NCI-H2107 (cell line): ENCODE data around the gene DTNB.

Source experiments
- DNase-seq: peaks from one replicate; lab custom pipeline; 2025; lab: John Stamatoyannopoulos, UW

Gene DTNB

DNA sequence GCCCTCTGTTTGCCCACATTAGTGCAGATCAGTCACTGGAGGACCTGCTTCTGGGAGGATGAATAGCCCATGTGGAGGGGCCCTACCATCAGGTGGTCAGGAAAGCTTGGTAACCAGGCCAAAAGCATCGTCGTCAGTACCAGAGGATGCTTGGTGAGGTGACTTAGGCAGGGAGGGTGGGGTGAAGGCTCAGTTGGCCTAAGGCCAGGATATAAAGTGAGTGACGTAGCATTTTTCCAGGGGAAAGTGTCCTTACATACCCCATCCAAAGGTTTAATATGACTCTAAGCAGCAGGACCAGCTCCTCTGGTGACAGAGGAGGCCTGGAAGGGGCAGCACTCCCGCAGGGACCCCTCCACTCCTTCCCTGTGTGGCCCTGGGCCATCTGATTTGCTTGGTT is 303.9 kb downstream of the DTNB start:
- DNase-seq, result no peak

DNA sequence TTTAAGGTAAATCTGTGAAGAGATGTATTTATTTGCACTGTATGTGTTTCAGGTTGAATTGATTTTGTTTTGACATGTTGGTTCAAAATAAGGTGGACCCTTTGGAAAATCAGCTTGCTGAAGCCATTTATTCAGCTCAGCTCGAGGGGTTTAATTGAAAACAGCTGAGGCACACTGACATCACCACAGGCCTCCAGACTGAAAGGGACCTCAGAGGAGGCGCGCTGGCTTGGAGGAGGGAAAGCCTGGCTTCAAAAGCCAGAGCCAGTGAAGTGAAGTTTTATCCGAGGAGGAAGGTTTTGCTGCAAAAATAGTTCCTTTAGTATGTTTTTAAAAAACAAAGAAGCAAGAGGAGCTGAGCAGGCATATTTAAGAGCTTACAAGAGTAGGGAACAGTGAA is 304.7 kb downstream of the DTNB start:
- no peak for DNase-seq

DNA sequence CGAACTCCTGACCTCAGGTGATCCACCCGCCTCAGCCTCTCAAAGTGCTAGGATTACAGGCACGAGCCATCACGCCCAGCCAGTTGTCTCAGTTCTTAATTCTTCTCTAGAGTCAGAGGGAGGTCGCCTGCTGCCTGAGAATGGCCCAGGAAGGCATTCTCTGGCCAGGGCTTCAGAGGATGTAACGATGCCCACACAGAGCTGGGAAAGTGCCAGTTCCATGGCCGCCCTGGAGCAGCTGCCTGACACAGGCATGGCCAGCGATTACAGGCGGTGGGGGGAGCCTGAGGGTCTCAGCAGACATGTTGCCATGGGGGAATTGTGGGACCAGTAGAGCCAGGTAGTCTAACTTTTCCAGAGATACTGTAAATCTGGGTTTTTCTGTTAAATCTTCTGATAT is 306.1 kb downstream of the DTNB start:
- DNase-seq, result no peak

DNA sequence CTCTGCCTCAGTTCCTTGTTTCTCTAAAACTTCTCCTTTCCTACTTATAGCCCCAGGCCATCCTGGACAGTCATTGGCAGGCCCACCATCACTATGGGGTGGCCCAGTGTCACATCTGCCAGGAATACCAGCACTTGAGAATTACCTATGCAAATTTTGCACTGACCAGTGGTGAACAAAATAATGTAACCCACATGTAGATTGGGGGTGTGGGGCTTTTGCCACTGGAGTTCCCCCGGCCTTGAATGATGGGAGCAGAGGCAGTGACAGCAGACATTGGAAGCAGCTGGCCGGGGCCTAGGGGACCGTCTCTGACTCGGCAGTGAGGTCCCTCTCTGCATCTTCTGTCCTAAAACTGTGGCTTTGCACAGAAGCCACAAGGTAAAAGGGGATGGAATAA is 306.7 kb downstream of the DTNB start:
- DNase-seq, result no peak

DNA sequence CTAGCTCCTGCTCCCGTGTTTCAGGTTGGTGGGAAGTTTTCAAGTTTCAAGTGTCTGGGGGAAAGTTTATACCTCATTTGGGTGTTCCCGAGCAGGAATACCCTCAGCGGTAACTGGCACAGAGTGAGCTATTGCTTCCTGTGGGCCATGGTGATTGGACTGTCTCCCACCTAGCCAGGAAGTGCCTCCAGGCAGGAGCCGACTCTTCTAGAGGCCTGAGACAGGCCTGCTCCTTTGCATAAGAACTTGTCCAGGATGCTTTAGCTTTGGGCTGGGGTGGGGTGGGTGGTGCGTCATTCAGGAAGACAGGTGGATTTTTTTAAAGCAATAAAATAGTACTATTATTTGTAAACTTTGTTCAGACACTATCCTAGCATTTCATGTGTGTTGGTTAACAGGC is 308.1 kb downstream of the DTNB start:
- DNase-seq, result no peak

DNA sequence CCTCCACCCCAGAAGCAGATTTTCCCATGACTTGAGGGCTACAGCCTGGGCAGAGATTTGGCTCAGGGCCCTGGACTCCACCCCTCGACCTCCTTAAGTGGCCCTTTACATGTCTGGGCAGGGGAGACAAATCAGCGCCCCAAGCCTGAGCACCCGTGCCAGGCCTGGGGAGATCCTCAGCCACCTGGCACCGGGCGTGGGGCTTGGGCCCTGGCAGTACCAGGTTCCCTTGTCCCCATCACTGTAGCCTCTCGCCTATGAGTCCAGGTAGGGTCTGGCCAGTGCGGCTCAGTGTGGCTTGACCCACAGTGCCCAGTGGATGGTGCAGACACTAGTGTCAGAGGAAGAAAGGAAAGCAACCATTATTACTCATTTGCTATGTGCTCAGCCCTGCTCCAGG is 309.6 kb downstream of the DTNB start:
- DNase-seq, result no peak

DNA sequence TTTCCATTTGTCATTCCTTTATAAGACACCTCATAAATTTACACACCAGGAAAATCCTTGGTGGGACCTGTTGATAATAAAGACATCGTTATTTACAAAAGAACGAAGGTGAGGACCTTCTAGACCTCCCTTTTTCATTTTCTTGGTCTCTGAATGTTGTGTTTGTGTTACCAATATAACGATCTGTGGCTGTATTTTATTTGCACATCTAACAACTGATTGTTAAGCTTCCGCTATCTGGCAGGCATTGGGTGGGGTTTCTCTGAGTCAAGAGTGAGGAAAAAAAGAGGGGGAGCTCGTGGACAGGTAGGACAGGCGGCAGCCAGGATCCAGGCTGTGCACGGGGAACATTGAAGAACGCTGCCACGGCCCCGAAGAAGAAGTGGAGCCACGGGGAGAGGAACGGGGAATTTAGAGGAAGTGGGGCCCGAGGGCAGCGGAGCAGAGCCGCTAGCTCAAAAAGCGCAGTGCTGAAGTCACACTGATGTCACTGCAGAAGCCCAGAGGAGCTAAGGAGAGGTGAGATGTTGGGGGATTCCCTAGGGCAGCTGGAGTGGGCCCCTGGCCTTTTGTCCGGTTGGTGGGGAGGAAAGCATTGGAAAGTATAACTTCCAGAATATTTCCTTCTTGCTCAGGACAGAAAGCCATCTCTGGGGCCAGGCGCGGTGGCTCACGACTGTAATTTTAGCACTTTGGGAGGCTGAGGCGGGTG is 310.8 kb downstream of the DTNB start:
- DNase-seq, result no peak

DNA sequence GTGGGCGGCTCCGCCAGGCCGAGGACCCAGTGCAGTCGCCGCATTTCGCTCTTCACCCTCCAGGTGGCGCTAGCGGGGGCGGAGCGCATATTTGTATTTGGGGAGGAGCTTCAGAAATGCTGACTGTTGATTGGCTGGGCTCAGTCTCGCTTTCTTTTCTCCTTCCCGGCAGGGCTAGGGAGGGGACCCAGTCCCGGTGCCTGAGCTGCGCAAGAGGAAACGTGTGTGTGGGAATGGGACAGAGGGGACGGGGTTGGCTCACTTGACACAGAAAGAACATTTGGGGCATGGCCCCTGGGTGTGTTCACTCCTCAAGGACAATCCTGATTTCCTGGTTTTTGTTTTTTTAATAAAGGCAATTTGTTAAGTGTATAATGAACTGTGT is 311.3 kb downstream of the DTNB start:
- peak; percentile 89 for DNase-seq

DNA sequence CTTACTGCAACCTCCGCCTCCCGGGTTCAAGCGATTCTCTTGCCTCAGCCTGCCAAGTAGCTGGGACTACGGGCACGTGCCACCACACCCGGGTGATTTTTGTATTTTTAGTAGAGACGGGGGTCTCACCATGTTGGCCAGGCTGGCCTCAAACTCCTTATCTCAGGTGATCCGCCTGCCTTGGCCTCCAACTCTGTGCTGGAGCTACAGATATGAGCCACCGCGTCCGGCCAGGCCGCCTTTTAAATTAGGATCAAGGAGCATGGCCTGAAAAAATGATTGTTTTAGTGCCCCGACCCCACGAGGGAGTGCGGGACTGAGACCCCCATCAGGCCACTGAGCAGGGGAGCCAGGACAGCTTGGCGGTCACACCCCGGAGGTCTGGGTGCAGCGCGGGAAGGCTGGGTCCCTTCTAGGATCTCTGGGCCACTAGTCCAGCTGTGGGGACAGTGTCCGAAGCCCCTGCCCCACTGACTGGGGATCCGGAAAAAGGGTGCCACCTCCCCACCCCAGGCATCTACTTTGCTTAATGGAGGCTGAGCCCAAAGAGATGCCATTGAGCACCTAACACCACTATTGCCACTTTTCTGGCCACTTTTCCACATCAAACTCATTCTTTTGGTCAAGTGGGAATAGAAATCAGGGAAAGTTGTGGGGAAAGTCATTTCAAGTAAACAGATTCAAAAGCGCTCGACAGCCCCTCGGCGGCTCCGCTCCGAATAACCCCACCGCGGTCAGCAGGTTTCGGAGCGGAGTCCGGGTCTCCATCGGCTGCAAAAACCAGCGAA is 311.9 kb downstream of the DTNB start:
- no peak for DNase-seq

DNA sequence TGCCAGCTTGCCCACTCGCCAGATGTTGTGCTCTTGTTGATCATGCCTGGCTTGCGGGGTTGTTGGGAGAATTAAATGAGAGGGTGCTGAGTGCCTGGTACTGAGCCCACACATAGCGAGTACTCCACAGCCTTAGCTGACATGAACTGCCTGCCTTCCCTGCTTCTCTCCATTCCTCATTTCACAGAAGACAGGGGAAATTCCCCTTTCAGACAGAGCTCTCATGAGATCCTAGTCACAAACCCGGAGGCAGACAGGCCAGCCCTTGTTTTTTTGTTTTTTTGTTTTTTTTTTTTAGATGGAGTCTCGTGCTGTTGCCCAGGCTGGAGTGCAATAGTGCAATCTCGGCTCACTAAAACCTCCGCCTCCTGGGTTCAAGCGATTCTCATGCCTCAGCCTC is 314.5 kb downstream of the DTNB start:
- DNase-seq, result no peak

DNA sequence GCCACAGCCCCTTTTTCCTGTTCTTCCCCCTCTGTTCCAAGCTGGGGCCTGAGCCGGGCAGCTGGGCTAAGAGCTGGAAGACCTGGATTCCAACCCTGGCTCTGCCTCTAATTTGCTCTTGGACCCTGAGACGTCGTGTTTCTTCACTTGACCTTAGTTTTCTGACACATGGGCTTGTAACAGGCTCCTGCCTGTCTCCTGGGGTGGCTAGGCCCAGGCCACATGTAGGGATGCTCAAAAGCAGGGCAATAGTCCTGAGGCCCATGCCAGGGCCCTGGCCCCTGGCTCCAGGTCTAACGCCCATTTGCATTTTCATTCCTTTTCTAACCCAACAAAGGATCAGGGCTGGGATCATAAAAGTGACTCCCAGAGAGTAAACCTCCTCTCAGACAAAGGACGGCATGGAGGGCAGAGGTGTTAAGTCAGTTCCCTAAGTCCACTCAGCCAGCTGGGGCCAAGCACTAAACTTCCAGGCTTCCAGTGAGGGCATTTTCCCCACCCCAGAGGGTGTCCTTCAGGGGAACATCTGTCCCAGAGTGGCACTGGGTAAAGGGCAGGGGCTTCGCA is 315.0 kb downstream of the DTNB start:
- DNase-seq, result no peak

DNA sequence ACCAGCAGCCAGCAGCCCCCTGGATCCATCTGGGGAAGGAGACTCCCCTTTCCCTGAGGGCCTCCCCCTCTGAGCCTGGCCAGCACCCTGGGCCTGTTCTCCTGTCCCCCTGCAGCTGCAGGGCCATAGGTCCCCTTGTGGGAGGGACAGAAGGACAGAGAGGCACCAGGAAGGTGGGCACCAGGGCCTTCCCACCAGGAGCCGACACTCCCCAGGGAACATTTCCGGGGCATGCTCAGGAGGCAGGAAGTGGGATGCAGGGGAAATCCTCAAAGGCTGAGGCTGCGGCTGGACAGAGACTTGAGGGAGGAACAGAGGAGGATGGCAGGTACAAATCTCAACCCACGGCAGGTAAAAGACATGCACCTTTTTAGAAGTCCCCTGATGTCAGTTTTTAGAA is 317.3 kb downstream of the DTNB start:
- no peak for DNase-seq

DNA sequence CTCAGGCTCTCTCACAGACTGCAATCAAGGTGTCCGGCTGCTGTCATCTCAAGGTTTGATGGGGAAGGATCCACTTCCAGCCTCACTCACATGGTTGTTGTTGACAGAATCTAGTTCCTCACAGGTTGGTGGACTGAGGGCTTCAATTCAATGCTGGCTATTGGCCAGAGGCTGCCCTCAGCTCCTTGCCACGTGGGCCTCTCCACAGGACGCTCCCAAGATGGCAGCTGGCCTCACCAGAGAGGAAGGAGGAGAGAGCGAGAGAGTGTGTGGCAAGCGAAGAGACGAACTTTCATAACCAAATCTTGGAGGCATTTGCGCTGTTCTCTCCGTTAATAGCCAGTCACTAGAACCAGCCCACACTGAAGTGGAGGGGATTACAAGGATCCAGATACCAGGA is 318.1 kb downstream of the DTNB start:
- DNase-seq, result no peak

DNA sequence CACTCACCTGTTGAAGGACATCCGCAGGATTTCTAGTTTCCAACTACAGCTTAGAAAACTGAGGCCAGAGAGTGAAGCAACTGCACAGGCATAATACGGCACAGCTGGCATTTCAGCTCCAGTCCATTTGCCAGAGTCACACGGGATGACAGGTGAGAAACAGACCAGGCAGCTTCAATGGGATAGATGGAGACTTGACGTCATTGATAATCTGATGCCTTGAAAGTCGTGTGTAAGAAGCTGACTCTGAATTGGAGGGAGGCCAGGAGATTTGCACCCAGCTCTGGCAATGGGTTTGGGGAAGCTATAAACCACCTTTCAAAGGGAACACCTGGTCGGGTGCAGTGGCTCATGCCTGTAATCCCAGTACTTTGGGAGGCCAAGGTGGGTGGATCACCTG is 319.3 kb downstream of the DTNB start:
- no peak for DNase-seq

DNA sequence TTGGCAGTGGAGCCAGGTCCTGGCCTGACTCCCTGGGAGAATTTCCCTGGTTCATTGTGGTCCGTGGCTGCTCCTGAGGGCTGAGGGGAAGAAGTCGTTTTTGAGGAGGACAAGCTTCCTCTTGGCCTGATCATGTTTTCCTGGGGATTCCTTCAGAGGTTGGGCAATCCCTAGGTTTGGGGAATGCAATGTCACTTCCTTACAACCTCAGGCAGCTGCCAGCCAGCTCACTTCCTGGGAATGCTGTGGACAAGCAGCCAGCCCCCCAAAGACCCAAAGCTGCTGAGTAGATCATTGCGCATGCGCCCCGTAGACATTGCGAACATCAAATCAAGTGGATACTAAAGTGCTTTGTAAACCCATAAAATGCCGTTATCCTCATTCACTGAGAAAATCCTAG is 324.0 kb downstream of the DTNB start:
- no peak for DNase-seq

DNA sequence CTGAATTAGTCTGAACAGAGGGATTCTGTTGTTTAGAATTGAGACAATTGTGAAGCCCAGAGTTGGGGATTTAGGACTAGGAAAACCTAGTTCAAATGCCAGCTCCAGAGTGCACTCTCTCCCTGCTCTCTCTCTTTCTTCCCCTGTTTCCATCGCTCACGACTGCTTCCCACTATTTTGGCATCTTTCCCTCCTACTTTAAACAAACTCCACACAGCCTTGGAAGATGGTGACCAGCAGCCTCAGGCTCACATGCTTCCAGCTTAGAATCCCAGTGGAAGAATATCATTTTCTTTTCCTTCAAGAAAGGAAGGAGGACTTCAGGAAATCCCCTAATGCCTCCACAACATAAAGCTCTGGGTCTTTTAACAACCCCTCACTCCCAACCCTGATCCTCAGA is 325.5 kb downstream of the DTNB start:
- no peak for DNase-seq

DNA sequence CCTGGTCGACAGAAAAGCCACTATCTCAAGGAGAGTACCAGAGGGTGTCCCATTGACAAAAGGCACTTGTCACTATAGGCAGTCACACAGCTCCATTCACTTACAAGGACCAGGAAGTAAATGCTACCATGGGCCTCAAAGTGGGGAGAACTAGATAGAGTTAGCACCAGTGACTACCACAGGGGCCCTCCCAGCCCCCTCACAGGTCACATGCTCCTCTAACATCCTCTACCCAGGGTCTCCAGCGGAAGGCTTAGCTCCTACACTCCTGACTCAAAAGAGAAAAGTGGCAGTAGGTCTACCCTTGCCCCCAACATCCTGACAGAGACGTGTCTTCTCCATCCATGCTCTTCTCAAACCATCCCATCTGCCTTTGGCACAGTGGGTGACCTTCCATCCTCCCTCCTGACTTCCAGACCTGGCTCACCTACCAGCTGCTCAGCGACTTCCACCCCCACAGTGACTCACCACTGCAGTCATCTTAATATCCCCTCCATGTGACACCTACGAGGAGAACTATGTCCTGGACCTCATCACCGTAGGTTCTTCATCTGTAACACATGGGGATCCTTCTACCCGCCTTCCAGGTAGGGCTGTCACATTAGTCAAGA is 326.1 kb downstream of the DTNB start:
- no peak for DNase-seq

DNA sequence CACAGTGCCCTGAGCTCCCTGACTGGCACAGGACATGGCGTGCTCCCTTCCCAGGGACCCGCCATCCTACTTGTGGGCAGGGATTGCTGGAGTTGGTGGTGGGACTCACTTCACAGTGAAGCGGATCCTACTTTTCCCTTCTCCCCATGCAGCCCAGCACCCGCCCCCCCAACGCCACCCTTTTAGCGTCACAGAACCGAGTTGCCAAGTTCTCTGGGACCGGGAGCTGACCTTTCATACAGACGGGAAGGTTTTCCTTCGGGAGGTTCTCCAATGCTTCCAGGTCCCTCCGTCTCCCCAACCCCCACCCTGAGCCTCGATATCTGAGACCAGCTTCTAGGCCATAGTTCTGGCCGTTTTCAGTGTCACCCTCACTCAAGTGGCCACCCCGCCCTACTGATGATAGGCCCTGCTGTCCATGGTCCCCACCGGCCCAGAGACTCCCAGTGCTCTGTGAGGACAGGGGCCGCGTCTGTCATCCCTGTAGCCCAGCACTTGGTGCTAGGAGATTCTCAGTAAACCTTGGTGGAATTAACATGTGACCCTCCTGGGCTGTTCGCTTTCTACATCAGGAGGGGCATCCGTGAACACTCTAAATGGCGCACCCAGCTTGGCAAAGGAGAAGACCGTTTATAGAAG is 330.1 kb downstream of the DTNB start:
- DNase-seq, result no peak

DNA sequence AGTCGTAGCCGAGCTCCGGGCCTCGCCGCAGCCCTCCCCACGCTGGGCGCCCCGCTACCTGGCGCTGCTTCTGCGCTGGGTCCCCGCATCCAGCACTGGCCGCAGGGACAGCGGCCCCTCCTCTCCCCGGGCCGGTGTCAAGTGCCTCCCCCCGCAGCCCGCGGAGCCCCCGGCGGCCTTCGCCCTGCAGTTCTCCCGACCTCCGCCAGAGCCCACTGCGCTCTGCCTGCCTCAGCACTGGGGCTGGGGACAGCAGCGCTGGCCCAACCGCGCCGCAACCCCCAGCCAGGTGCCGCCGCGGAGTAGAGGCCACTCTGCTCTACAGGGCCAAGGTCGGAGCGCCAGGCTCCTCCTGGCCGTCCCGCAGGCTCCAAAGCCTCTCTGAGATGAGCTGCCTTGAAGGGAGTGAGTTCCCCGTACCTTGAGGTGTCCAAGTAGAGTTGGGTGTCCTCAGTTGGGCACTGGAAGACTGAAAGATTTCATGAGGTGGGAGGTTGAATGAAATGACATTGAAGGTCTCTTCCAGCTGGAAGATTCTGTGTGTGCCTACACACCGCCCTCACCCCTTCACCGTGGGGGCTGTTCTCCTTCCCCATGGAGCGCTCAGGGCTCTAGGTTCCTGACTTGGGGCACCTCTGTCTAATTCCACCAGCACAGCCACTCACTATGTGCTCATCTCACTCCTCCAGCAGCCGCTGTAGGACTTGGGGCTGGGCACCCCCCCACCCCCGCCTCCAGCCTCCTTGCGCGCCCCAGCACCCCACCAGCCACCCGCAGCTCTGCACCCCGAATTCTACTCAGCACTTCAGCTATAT is 330.8 kb downstream of the DTNB start:
- DNase-seq, result peak; percentile 72

DNA sequence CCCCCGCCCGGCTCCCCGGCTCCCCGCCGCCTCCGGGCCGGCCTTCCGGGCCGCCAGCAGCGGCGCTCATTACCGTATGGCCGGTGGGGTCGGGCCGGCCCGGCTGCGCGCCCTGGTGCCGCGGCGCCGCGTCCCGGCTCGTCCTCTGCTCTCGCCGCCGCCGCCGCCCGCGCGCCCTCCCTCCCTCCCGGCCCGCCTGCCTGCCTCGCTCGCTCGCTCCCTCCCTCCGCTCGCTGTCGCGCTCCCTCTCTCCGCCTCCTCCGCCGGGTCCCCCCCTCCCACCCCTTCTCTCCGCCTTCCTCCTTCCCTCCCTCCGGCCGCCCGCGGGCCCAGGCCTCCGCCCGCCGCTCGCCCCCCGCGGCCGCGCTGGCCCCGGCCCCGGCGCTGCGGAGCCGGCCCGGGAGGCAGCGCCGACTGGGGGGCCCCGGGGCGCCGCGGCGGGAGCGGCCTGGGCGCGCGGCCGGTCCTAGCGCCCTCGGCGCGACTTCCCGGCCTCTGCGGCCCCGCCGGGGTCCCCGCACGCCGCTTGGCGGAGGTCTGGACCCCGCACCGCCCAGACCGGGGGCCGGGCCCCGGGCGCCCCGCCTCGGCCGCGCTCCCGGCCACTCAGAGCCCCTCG is 331.5 kb downstream of the DTNB start, which contains the start of gene DNMT3A:
Gene DNMT3A, minus strand, starts transcription at position 173 of the 619 bp plus-strand sequence. CDS start 27,941 bp downstream, outside the sequence.
- peak; percentile 25 for DNase-seq
